ENCODE results near the gene CLCF1. TPM values are rescaled to one million over a fixed set of nuclear protein-coding genes. Genes with fewer than 3 reads are reported as not detected.

The CLCF1 gene
- total RNA-seq, 1 donor from 2014 or later = 5.3 TPM

DNA sequence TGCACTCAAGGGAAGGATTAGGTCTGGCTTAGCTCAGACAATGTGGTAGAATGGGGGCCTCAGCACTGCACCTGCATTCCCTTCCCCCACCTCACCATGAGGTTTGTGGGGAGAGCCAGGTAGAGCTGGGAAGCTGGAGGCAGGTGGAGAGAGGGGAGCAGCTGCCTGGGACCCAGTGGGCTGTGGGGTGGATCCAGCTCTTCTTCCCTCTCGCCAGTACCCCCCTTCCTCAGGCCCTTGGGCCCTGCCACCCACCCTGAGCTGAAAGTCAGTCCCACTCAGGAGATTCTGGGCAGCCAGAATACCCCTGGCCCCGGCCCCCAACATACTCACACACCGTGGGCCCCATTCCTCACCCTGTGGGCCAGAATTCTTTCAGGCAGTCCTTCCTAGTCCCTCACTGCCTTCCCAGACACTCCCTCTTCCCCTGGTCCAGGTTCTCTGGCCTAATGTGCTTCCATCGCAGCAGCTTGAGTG lies 17.0 kb downstream of the CLCF1 start:
- DNase-seq = no peak

DNA sequence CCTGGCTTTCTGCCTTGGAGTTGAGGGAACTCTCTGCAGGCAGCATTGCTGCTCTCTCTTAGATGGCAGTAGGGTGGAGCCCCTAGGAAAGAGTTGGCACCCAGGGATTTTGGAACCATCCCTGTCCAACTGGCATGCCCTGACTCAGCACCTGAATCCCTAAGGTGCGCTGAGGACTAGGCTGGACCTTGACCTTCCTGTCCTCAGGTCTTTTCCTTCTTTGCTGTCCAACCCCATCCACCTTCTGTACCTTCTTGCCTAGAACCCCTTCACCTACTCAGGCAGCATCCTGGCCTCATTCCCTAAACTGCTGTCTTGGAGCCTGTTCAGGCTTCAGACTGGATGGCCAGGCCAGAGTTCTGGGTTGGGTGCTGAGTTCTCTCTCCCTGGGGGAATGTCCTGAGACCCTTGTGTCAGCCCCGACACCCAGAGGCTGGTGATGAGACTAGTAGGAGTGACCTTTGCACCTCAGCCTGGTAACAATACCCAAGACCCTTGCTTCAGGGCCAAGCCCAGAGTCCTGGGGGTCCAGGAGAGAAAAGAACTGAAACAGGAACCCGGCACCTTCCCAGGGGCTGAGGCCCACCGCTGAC lies 17.5 kb downstream of the CLCF1 start:
- no peak for DNase-seq

DNA sequence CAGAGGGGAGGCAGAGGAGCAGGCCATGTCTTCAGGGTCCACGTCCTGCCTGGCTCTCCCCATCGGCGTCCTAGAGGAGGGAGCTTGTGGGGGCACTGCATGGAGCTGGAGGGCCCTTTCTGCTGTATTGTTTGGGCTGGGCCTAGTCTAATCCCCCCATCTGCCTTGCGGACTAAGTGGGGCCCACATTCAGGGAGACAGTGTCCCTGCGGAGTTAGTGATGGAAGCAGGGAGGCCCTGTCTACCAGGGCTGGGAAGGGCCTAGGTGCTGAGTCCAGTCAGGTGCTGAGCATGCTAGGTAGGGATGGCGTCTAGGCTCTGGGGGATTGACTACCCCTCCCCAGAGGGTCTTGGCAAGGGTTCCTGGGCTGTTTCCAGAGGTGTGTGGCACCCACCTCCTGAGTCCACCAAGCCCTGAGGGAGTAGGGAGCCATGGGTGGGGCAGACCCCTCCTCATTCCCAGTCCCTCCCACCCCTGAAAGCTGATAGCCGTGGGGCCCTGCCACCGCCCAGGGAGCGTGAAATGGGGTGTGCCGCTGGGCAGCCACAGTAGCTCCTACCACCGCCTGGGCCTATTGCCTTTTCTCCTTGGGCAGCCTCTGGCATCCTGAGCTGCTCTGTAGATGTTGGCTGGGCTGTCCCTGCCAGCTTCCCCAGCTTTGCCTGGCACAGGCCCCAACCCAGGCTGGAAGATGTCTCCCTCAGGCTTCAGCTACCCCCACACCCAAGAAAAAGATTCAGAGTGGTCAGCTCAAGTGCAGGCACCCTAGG lies 18.2 kb downstream of the CLCF1 start:
- peak; percentile 71 for DNase-seq

DNA sequence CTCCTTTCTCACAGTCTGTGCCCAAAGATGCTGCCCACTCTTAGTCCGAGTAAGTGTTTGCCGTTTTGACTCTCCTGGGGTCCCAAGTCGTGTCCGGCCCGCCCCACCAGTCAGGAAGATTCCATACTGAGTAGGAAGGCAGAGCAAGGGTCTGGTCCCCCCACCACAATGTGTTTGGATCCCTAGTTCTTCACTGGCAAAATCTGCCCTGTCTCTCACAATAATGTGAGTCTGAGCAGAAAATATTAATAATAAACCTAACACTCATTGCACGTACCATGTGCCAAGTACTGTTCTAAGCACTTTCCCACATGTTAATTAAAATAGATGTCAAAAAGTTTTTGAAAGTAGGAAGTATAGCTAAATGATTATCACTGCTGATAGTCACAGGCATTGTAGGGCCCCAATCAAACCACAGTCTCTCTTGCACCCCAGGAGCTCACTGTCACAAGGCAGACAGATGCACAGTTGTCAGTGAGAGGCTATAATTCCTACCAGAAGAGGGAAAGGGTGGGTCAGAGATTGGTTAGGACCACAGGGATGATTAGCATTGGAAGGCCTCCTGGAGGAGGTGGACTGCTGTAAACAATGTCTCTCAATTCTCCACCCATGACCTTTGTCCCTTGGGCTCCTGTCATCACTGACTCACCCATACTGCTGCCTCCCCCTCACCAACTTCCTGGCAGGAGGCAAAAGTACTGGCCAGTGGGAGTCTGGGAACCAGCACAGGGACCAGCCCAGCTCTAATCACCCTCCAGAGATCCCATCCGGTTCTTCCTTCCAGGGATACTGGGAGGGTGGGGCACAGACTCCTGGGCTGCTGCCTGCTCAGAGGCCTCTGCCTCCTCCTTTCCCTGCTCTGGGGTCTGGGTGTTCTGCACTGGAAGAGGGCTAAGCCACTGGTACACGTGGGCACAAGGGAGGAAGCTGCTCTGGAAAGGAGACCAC lies 19.0 kb downstream of the CLCF1 start:
- no peak for DNase-seq

DNA sequence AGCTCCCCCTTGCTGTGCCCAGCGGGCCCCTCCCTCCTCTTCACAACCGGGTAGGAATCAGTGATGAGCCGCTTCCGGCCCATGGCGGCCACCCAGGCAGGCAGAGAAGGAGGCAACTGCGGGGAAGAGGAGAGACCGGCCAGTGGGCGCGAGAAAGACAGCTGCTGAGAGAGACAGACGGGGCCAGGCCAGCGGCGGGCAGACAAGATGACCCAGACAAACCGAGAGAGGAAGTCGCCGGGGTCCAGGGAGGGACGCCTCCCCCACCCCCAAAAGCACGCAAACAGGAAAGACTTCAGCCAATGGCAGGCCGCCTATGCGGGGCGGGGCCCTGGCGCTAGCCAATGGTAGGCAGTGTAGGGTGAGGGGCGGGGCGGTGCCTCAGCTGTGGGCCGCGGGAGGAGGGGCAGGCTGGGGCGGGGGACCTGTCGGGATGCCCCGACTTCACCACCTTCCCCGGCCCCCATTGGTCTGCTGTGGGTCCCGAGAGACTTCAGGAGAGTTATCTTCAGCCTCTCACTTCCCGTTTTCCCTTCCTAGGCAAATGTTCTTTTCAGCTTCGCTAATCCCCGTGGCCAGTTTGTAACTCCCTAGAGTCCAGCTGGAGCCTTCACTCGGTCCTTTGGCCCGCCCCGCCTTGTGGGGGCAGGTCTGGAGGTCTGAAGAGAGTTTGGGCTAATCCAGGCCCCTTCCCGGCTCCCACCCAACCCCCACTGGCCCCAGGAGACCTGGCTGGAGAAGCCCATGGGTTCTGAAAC lies 19.9 kb downstream of the CLCF1 start, which contains the start of gene POLD4:
POLD4 (minus strand) TSS at position 230 of the 758 bp plus-strand sequence; CDS start at position 83, 147 bp downstream.
- DNase-seq = peak; percentile 98

DNA sequence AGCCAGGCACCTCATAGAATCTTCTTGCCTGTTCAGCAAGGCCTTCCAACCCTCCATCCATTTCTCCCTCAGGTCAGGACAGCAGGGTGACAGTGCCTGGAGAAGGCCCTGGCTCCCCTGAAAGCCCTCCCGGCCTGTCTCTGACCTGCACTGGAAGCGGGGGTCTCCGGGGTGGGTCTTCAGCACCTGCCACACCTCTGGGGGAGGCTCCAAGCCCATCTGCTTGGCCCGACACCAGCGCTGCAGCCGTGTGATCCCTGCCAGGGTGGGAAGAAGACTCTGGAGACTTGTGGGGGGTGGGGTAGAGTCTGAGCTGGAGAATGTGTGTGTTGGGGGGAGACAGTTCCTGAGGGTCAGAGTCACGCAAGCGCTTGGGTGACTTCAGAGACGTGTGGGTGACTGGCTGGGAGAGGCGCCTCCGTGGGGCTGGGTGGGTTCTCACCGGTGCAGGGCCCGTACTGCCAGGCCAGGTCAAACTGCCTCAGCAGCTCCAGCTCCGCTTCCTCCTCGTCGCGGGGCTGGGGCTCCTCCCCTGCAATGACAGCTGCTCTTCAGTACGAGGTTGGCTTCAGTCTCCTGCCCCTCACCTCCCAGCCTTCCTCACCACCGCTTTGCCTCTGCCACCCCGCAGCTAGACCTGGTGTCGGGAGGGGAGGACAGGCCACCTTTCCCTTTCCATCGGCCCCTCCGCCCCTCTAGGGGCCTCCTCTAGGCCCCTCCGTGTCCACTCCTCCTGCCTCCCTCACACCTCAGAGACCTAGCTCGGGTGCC lies 20.7 kb downstream of the CLCF1 start:
- no peak for DNase-seq

DNA sequence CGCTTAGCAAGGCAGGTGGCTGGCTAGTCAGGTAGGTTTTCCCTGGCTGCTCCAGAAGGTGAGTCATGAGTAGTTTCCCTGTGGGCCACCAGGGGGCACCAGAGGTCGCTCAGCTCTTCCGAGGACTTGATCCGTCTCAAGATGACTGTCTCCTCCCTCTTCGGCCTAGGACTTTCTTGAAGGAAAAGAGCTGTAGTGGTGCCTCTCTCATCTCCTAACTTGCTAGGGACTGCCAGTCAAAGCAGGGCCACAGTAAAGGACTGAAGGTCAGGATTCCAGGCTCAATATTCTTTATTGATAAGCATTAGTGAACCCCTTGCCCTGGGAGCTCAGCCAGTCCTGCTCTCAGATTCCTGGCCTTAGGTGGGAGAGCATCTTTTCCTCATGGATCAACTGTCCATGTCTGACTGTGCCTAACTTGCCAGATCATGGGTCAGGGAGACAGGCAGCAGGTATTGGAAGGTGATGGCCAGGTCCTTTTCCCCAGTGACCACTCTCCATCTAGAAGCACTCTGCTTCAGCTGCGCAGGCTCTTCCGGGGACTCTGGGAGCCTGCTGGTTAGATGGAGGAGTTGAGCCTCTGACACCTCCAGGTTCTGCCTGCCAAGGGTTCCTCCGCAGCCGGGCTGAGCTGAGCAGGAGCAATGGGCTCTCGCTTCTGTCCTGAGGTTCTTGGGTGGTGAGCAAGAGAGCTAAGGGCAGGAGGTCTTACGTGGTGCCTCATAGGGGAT lies 22.0 kb downstream of the CLCF1 start:
- peak; percentile 90 for DNase-seq

DNA sequence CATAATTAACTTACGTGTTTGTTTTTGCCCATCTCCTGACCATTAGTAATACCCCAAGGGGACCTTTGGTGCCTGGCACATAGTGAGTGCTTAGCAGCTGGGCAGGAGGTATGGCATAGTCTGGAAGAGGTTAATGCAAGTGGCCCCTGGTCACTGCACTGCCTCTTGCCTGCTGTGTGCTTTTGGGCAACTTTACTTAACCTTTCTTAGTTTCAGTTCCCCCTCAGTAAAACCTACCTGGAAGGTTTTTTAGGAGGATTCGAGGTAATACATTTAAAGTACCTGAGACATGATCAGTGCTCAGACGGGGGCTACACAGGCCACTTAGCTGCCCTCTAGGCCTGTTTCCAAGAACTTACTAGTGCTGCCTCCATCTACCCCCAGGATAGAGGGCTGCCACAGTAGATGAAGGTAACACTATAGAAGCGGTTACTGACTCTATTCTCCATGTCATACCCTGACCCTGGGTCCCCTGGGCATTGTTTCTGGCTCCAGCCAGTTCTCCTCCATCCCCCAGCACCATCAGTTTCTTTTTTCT lies 23.4 kb downstream of the CLCF1 start:
- DNase-seq = no peak

DNA sequence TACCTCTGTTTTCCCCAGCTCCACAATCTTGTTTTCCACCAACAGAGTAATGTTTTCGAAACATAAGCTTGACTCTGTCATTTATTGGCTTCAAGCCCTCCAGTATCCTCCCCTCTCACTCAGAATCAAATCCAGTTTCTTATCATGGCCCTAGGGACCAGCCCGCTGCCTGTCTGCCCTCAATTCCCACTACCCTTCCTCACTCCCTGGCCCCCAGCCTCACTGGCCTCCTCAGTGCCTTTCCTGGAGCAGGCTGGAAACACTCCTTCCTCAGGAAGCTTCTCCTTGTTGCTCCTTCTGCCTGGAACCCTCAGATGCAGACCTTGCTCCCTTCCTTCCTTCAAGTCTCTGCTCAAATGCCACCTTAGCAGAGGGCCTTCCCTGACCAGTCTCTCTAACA lies 23.9 kb downstream of the CLCF1 start:
- DNase-seq = no peak

DNA sequence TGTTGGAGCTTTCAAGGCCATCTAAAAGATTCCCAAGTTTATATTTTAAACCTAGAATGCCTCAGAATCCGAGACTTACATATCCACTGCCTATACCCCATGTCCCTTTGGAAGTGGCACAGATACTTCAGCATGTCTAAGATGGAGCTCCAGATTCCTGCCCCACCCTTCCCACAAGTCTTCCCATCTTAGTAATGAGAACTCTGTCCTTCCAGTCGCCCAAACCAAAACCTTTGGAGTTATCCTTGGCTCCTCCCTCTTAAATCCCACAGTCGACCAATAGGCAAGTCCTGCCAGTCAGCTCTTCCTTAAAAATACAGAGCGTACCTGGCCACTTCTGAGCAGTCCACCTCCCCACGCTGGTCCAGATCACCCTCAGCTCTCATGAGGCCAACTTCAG lies 24.4 kb downstream of the CLCF1 start:
- no peak for DNase-seq

DNA sequence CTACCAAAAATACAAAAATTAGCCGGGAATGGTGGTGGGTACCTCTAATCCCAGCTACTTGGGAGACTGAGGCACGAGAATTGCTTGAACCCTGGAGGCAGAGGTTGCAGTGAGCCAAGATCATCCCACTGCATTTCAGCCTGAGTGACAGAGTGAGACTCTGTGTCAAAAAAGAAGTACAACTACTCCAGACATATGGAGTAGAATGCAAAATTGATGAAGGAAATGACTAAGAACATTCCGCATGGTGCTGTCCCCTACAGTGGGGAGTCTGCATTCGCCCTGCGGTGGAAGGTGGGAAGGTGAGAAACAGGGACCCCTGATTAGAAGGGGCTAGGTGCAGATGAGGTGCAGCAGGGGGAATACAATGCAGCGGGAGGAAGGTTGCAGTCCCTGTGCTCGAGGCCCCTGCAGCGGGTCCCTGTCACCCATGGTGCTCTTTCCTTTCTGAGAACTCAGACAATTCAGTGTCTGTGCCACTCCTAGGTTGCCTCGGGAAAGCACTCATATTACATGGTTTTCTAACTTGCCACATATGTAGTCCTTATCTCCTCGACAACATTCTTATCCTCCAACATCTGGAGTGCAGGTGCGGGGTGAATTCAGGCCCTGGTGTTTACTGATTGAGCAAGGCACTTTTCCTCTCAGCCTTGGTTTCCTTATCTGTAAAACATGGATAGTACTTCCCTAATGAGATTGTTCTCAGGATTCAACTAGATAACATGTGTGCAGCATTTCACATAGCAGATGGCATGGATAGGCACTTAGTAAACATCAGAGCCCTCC lies 25.2 kb downstream of the CLCF1 start:
- DNase-seq = no peak

DNA sequence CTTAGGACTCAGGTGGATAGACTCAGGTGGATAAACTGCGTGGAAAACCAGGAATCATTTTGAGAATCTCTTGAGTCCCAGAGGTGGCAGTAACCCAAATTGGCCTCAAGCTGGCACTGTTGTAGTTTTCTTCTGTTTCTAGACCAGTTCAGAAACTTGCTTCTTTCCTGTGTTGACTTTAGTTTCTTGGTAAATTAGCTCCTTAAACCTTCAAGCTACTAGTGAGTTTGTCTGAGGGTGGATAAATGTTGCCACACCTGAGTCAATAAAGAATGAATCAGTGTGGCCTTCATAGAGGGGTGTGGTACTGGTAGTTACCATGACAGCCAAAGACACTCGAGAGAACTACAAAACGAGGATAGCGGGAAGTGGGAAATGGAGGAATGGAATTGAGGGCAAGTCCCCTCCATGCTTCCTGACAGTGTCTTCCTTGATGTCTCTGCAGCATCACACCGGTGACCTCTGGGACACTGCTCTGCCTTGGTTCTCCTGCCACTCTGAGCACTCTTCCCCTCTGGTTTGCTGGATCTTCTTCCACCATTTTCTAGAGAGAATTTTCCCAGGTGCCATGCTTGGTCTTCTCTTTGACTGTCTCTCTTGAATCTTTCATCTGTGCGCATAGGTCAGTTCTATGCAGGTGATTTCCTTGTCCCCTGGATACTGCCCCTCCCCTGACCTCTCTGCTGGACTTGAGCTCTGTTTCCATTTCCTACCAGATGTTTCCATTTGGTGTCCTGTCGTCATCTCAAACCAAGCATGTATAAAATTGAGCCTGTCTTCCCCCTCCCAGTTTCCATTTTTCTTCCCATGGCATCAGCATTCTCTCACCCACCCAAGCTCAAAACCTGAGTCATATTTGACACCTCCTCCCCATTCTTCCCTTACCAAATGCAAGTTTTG lies 27.2 kb downstream of the CLCF1 start:
- DNase-seq = peak; percentile 62

DNA sequence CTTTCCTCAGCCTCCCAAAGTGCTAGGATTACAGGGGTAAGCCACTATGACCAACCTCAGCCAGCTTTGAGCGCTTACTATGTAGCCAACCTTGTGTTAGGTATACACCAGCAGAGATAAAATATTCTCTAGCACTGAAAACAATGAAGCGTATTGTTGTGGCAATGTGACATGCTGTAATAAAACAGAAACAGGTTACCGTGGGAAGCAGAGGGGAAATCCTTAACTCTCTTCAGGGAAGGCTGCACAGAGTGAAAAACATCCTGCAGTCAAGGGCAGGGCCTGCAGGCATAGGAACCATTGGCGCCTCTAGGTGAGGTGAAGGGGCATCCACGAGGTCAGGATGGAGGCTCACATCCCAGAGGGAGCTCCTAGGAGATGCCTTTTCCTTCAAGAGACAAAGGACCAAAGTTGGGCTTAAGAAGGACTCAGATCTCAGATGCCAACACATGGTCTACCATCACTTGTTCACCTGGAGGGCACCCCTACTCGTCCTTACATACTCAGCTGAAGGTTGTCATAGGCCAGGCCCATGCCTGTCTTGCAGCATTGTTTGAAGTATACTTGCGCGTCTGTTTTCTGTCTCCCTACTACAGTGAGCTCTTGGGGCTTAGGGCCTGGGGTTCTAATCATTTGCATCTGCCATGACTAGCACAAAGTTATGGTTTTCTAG lies 28.0 kb downstream of the CLCF1 start:
- DNase-seq = no peak

DNA sequence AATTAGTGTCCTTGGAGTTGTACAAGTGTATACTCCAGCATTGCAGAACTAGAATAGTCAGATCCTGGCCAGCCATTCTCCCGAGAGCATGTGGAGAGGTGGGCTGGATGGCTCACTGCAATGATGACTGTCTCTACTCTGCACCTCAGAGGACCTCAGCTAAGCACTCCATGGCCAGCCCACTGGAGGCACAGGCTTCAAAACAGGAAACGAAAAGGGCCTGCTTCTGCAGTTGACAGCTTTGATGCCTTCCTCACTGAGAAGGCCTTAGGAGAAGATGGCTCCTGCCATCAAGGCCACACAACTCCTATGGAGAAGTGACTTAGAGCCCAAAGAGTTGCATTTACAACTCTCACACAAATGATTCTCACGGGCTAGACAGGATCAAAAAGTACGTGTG lies 29.1 kb downstream of the CLCF1 start:
- no peak for DNase-seq

DNA sequence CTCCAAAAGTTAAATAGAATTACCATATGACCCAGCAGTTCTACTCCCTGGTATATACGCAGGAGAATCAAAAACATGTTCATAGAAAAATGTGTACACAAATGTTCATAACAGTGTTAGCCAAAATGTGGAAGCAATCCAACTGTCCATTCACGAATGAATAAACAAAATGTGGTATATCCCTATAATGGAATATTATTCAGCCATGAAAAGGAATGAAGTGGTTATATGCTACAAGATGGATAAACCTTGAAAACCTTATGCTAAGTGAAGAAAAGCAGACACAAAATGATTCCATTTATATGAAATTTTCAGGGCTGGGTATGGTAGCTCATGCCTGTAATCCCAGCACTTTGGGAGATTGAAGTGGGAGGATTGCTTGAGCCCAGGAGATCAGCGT lies 36.1 kb downstream of the CLCF1 start:
- DNase-seq = no peak

DNA sequence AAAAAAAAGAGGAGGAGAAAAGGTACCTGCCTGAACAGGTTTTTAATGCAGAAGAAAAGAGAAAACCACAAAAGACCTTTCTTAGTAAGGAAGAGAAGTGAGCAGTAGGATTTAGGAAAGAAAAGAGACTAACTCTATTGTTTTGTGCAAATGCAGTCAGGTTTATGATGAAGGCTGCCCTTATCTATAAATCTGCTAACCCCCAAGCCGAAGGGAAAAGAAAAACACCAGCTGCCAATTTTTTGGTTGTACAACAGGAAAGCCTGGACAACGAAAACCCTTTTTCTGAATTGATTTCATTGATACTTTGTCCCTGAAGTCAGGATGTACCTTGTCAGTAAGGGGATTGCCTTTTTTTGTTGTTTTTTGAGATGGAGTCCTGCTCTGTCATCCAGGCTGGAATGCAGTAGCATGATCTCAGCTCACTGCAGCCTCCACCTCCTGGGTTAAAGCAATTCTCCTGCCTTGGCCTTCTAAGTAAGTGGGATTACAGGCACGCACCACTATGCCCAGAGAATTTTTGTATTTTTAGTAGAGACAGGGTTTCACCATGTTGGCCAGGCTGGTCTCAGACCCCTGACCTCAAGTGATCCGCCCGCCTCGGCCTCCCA lies 41.2 kb downstream of the CLCF1 start:
- DNase-seq = no peak

DNA sequence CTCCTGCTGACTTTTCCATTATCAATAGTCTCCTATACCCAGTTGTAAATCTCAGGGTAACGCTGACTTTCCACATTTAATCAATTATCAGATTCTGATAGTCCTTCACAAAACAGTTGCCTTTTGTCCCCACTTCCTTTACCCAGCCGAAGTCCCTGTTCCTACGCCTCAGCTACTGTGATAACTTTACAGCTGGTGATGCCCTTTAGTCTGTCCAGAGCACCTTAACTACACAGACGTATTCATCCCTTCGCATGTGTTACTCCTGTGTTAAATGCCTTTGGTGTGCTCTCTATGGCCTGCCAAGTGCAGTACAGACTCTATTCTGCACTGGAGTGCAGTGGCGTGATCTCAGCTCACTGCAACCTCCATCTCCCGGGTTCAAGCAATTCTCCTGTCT lies 49.9 kb downstream of the CLCF1 start:
- no peak for DNase-seq

All from tongue (tissue), 2 donors.